Fibroblast of the conjunctiva (primary cell): ENCODE results near the gene PAXX.
"Not testable (repeated sequence)": the region's sequence is repeated elsewhere in the genome, so short reads cannot be mapped to it uniquely, and the experiment has no call there.

Experiments
- DNase-seq: peaks from one replicate; pipeline ENCODE4 v3.0.0-alpha.2; 2010; ENCODE audit warnings: low read depth

PAXX gene

DNA sequence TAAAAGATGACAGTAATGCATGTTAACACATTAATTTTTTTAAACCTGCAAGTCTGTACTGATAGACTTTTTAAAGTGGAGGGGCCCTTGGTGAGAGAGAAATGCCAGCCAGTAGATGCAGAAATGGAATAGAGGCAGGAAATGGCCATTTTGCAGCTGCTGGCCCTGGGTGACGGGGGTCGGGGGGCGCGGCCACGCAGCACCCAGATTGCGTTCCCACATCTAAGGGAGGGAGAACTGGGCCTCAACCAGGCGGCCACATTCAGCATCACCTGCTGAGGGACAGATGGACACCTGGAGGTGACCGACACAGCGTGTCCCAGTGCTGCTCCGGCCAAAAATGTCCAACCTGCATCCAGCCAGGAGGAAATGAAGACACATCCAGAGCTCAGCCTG, 10.4 kb downstream of the PAXX start:
- DNase-seq: no peak

DNA sequence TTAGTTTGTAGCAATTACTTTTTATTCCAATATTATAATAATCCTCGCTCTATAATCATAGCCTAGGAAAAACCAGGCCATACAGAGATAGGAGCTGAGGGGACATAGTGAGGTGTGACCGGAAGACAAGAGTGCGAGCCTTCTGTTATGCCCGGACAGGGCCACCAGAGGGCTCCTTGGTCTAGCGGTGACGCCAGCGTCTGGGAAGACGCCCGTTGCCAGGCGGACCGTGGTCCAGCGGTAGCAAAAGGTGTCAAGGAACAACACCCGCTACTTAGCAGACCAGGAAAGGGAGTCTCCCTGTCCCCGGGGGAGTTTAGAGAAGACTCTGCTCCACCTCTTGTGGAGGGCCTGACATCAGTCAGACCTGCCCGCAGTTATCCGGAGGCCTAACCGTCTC, 12.1 kb downstream of the PAXX start:
- not testable (repeated sequence) for DNase-seq

DNA sequence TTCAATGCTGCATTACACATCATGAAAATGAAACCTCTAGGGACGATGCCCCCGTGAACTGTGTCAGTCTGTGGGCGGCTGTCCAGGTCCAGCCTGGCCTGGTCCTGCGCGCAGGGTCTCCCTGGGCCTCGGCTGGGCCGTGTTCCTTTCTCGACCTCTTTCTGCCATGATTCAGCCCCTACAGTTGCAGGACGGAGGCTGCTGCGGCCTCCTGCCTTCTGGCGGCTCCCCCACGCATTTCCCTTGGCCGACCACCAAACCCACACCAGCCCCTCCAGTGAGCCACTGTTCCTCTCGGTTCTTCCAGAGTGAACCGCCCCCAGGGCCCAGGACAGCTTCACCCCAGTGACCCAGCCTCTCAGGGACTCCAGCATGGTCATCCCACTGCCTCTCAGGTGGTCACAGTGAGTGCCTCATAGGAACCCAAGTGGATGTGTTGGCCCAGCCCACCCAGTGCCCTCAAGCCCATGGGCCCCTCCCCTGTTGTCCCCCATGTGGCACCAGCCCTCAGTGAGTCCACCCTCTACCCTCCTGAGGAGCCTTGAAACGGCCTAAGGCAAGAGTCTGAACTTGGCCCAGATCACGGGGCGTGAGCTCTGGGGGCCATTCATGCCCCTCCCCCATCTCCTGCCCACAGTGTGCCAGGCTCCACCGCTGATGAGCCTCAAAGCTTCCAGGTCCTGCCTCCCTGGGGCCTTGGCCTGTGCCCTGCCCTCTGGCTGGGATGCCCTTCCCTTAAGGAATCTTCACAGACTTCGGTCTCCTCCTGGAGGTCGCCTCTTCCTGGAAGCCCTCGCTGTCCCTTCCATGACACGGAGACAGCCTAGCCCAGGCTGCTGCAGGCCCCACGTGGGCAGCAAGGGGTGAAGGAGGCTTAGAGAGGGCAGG, 14.1 kb downstream of the PAXX start:
- no peak for DNase-seq

DNA sequence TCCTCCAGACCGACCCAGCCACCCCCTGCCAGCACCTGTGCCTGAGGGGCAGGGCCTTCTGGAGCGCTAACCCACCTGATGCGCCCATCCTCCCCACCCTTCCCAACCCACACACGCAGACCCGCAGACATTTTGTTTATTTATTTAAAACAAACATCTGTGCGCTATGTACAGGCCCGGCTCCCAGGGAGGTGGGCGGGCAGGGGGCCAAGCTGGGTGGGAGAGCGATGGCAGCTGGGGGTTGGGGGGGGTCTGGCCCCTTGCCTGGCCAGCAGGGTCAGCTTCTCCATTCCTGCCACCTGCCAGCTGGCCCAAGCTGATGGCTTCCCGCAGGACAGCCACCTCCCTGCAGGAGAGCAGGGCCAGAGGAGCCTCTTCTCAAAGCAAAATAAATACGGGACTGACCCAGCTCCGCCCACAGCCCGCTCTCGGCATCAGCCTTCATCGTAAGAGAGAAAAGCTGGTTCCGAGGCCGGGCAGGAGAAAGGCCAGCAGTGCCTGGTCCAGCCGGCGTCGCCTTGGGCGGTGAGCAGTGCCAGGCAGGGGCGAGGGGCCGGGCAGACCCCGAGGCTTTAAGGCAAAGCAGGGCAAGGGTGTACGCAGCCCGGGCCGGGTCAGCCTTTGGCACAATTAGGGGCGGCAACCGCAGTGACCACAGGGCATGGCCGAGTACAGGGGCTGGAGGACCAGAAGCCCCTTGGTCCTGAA, 15.0 kb downstream of the PAXX start:
- DNase-seq: no peak

DNA sequence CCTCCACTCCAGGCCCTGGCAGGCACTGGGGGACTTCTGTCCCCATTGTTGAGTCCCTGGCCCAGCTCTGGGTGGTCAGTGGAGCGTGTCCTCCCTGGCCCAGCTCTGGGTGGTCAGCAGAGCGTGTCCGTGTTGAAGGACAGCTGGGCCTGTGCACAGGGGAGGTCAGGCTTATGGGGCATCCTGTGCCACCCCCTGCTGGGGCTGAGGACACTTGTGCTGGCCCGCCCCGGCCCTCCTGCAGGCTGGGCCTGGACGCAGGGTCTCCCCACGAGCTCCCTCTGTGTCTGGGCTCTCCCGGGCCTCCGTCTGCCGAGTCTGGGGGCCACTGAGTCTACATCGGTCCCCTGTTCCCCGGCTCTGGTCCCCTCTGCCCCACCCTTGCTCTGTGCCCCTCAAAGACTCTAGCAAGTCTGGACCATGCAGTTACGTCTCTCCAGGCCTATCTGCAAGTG, 15.6 kb downstream of the PAXX start:
- DNase-seq: no peak

GRCh38 chr9:137008312-137008711, 16.1 kb downstream of the PAXX start:
- no peak for DNase-seq

GRCh38 chr9:137009217-137009616, 17.0 kb downstream of the PAXX start:
- no peak for DNase-seq

GRCh38 chr9:137009938-137010732, 17.9 kb downstream of the PAXX start:
- DNase-seq: no peak

GRCh38 chr9:137011156-137011555, 18.9 kb downstream of the PAXX start:
- no peak for DNase-seq

DNA sequence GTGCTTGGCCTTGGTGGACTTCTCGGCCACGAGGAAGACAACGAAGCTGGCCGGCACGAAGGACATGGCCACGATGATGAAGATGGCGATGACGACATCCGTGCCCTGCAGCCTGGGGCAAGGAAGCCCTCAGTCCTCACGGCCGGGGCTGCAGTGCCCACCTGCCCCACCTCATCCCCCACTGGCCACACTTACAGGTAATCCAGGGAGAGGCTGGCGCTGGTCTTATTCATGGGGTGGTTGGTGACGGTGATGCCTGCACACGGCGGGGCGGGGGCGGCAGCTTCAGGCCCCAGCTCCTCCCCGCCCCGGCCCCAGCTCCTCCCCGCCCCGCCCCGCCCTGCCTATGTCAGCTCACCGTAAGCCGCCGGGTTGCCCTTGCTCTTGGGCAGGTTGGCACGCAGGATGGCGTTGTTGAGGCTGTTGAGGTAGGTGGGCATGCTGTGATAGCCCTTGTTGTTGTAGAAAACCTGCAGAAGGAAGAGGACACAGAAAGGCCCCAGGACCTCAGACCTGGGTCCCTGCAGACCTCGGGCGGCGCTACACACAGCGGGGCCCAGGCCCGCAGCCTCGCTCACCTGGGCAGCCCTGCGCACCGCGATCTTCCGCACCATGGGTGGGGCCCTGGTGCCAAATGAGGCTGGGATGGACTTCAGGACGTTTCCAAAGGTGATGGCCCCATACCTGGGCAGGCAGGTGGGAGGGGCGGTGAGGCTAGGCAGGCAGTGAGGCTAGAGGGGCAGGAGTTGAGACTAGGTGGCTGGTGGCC, 19.9 kb downstream of the PAXX start:
- DNase-seq: no peak

DNA sequence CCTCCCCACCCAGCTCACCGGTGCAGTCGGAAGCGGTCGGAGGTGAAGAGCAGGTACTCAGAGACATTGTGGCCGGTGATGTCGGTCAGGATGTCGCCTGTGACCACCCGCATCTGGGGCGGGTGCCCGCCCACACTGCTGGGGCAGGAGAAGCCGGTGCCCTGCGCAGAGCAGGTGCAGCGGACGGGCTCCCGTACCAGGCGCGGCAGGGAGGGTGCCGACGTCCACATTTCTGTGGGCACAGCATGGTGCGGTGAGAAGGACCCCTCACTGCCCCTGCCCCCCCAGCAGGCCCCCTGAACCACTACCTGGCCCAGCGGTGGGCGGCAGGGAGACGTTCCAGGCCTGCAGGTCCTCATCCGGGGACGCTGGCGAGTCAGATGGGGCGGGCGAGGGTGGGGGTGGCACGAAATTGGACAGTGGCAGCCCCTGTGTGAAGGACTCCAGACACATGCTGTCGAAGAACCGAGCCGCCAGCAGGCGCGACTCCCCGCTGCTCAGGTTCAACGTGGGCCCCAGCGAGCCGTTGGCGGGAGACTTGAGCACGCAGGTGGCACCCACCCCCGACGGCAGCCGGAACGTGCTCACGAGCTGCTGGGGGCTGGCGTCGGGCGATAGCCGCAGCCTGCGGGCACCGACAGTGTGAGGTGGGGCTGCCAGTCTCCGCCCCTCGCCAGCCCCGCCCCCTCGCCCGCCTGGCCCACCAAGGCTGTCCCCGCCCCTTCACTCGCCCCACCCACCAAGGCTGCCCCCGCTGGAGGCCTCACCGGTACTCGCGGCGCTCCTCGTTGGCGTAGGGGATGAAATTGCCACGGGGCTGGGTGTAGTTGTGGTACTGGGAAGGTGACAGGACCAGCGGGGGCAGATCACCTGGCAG, 20.7 kb downstream of the PAXX start:
- no peak for DNase-seq

DNA sequence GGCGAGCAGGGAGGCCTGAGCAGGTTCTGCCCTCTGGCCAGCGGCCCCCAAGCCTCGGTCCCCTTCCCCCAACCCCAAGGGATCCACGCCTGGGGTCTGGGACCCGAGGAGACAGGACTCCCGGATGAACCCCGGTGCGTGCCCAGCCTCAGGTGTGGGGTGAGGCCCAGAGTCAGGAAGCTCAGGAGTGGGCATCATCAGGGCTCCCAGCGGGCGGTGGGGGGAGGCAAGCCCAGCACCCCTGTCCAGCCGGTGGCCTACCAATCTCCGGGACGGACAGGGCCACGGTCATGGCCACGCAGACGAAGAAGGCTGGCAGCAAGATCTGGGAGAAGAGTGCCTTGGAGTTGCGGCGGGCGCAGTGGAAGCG, 21.3 kb downstream of the PAXX start:
- no peak for DNase-seq

- no peak for DNase-seq
These were observed 21.9 kb downstream of the PAXX start for GRCh38 chr9:137014166-137014565.

DNA sequence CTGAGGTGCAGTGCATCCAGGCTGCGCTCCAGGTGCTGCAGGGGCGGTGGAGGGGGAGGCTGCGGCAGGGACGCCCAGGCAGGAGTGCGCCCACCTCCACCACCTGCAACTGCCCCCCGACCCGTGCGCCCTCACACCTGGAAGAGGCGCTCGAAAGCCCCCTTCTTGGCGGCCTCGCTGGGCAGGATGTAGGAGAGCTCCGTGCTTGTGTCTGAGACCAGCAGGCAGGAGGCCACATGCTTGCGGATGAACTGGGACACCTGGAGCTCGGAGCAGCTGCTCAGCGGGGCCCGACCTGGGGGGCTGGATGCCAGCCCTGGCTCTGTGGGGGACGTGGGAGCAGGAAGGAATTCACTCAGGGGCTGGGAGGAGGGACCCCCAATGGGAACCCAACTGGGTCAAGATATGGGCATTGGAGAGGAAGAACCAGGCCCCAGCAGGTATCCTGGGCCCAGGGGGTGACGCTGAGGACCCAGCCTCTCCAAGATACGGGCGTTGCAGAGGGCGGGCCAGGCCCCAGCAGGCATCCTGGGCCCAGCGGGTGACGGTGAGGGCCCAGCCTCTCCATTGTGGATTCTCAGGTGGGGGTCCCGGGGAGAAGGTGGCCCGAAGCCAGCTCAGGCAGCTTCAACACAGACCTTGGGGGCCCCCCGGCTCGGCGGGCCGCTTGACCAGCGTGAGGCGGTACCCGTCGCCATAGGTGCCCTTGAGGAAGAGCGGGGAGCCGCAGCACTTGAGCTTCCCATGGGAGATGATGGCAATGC, 22.7 kb downstream of the PAXX start:
- no peak for DNase-seq

GRCh38 chr9:137015540-137015930, 23.3 kb downstream of the PAXX start:
- no peak for DNase-seq

- DNase-seq: no peak
These were observed 23.8 kb downstream of the PAXX start for GRCh38 chr9:137015976-137016375.

- DNase-seq: no peak
These were observed 24.2 kb downstream of the PAXX start for GRCh38 chr9:137016436-137016835.

DNA sequence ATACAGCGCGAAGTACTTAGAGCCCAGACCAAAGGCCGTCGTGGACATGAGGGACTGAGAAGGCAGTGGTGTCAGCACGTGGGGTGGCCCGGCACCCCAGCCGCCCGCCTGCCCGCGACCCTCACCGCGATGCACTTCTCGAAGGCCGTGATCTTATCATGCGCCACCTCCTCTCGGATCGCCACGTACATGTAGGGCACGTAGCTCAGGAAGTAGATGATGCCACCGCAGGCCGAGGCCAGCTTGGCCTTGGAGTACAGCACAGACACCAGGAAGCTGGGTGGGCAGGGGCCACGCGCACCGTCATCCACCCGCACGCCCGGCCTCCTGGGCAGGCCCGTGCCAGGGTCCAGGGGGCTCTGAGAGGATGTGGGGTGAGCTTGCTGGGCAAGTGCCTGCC, 24.8 kb downstream of the PAXX start:
- DNase-seq: no peak

DNA sequence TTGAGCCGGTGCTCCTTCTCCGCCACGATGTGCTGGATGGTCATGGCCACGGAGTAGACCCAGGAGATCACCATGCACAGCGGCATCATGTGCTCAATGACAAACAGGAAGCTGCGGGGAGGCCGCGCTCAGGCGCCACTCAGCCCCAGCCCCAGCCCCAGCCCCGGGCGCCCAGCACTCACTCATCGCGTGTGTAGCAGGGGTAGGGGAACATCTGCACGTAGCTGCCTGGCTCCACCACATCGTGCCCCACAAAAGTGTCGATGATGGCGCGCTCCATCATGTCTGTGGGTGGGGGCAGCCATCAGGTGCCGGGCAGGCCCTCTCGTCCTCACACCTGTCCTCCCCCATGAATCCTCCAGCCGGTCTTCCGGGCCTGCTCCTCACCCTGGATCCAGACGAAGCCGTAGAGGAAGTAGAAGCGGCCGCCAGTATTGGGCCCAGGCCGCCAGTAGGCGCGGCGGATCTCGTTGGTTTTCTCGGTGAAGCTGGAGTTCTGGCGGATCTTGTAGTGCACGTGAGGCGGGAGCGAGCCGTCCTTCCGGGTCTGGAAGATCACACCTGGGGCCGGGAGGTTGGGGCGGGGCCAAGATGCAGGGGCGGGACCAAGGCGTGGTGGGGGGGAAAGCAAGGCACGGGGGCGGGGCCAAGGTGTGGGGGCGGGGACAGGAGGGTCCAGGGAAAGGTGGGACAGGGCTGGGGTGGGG, 25.7 kb downstream of the PAXX start:
- no peak for DNase-seq
